HCT116 (cell line): ENCODE data around the gene NAA16. TPM values are rescaled to one million over a fixed set of nuclear protein-coding genes. Genes with fewer than 3 reads are reported as not detected.

ENCODE experiments used
- ATAC-seq: fragments of 200-7000 bp; cut with Tn5 transposase; 2 replicates; pipeline ENCODE4 v1.9.1; 2020; ENCODE audit warnings: mild to moderate bottlenecking, moderate library complexity
- BruUV-seq: library from RNA; stranded (reverse); fragments of 400-500 nt; replicated peaks from 2 replicates; lab custom pipeline; 2021; lab: Mats Ljungman, UMichigan
- CTCF ChIA-PET: fragments of 300-600 bp; sonication (Branson Sonifier 250); formaldehyde crosslinking; loops from one replicate; lab custom pipeline; 2021; ENCODE audit warnings: antibody characterized with exemption; lab: Charles Lee
- POLR2A ChIA-PET: fragments of 300-600, 350-600 bp; sonication (Branson Sonifier 250); formaldehyde crosslinking; loops from one replicate; lab custom pipeline; 2021; ENCODE audit warnings: antibody characterized with exemption; lab: Charles Lee
- RAD21 ChIA-PET, 2 experiments: fragments of 300-600 bp; sonication (Branson Sonifier 250); formaldehyde crosslinking; loops; one replicate each; lab custom pipeline; 2023; ENCODE audit warnings: low total read pairs in 2 of 2; ENCODE audit not compliant: uncharacterized antibody in 2 of 2, unreplicated experiment in 2 of 2, low non-redundant PET in 1 of 2; lab: Charles Lee
- DNase-seq: peaks from one replicate; pipeline ENCODE4 v3.0.0-alpha.2; 2010; ENCODE audit warnings: low read depth, low spot score
- H2AFZ ChIP-seq: fragments of 200-600 bp; shearing (Covaris generic), sonication (generic); 2 replicates; pipeline ENCODE4 v1.6.1; 2017; ENCODE audit warnings: low read depth, mixed run types, mixed read lengths, antibody characterized with exemption, low read length; ENCODE audit not compliant: poor library complexity, severe bottlenecking
- H3K27ac ChIP-seq: 2 replicates; pipeline ENCODE4 v1.5.1; 2012; ENCODE audit warnings: low read depth, low read length
- H3K27me3 ChIP-seq: fragments of 200-600 bp; sonication (generic); 2 replicates; pipeline ENCODE4 v1.6.1; 2016; ENCODE audit warnings: mixed run types, low read length, mixed read lengths; ENCODE audit not compliant: insufficient read depth
- H3K36me3 ChIP-seq, 2 experiments: fragments of 200-500 bp in 1 of 2; fragments of 200-600 bp in 1 of 2; sonication (Bioruptor generic) in 1 of 2; sonication (generic) in 1 of 2; 2 replicates each; pipeline versions ENCODE4 v1.5.1 to v1.6.1; 2014 to 2016; ENCODE audit warnings: low read length in 2 of 2, inconsistent platforms in 1 of 2, mixed read lengths in 1 of 2, mixed run types in 1 of 2; ENCODE audit not compliant: insufficient read depth in 2 of 2, control insufficient read depth in 1 of 2
- H3K4me1 ChIP-seq, 2 experiments: fragments of 200-600 bp in 1 of 2; sonication (generic) in 1 of 2; 2 replicates each; pipeline versions ENCODE4 v1.5.1 to v1.6.1; 2012 to 2017; ENCODE audit warnings: low read length in 2 of 2, inconsistent platforms in 1 of 2, mild to moderate bottlenecking in 1 of 2, mixed read lengths in 1 of 2, mixed run types in 1 of 2, moderate library complexity in 1 of 2; ENCODE audit not compliant: insufficient read depth in 2 of 2, control insufficient read depth in 1 of 2
- H3K4me2 ChIP-seq: fragments of 200-600 bp; sonication (generic); 2 replicates; pipeline ENCODE4 v1.6.1; 2017; ENCODE audit warnings: mixed run types, low read length, mixed read lengths
- H3K4me3 ChIP-seq, 2 experiments: fragments of 200-600 bp in 1 of 2; sonication (generic) in 1 of 2; replicated peaks in 1 of 2; 2 replicates each; pipeline ENCODE4 v1.5.1; 2011 to 2016; ENCODE audit warnings: low read length in 2 of 2, control low read depth in 1 of 2, low read depth in 1 of 2, mild to moderate bottlenecking in 1 of 2, mixed read lengths in 1 of 2, mixed run types in 1 of 2
- H3K79me2 ChIP-seq: fragments of 200-600 bp; sonication (generic); 2 replicates; pipeline ENCODE4 v1.6.1; 2017; ENCODE audit warnings: mild to moderate bottlenecking, mixed run types, low read length, moderate library complexity, mixed read lengths; ENCODE audit not compliant: insufficient read depth
- H3K9ac ChIP-seq: fragments of 200-600 bp; sonication (generic); 2 replicates; pipeline ENCODE4 v1.6.1; 2016; ENCODE audit warnings: low read length, mixed read lengths
- H3K9me2 ChIP-seq: fragments of 200-600 bp; sonication (generic), shearing (Covaris generic); 2 replicates; pipeline ENCODE4 v1.6.1; 2017; ENCODE audit warnings: mixed run types, mild to moderate bottlenecking, moderate library complexity; ENCODE audit not compliant: insufficient read depth
- H3K9me3 ChIP-seq, 2 experiments: fragments of 200-500 bp in 1 of 2; fragments of 200-600 bp in 1 of 2; sonication (Bioruptor generic) in 1 of 2; sonication (generic) in 1 of 2; 2 replicates each; pipeline ENCODE4 v1.6.1; 2014 to 2017; ENCODE audit warnings: low read length in 2 of 2, mixed read lengths in 2 of 2, inconsistent platforms in 1 of 2, low read depth in 1 of 2, mild to moderate bottlenecking in 1 of 2, mixed run types in 1 of 2, moderate library complexity in 1 of 2; ENCODE audit not compliant: control insufficient read depth in 1 of 2, insufficient read depth in 1 of 2
- H4K20me1 ChIP-seq: fragments of 200-600 bp; sonication (generic), shearing (Covaris generic); 2 replicates; pipeline ENCODE4 v1.6.1; 2017; ENCODE audit warnings: mixed run types, mild to moderate bottlenecking, moderate library complexity; ENCODE audit not compliant: insufficient read depth
- ATF3 ChIP-seq: IDR thresholded peaks from 2 replicates; pipeline ENCODE4 v1.6.1; 2012
- CEBPB ChIP-seq: IDR thresholded peaks from 2 replicates; pipeline ENCODE4 v1.6.1; 2012; ENCODE audit warnings: low read depth
- CTCF ChIP-seq, 3 experiments: fragments of 200-600 bp in 1 of 3; sonication (generic) in 1 of 3; IDR thresholded peaks in 2 of 3; conservative IDR thresholded peaks in 1 of 3; 2 replicates each; pipeline ENCODE4 v1.5.1; 2012 to 2017; ENCODE audit warnings: low read depth in 2 of 3, low read length in 2 of 3, antibody characterized with exemption in 1 of 3, borderline replicate concordance in 1 of 3, control low read depth in 1 of 3, mild to moderate bottlenecking in 1 of 3, mixed read lengths in 1 of 3, mixed run types in 1 of 3, moderate library complexity in 1 of 3; ENCODE audit not compliant: insufficient read depth in 1 of 3
- EGR1 ChIP-seq: IDR thresholded peaks from 2 replicates; pipeline ENCODE4 v1.6.1; 2012; ENCODE audit warnings: low read depth
- EZH2 ChIP-seq: fragments of 200-600 bp; sonication (generic); IDR thresholded peaks from 2 replicates; pipeline ENCODE4 v1.6.1; 2017; ENCODE audit warnings: antibody characterized with exemption, mixed run types
- FOSL1 ChIP-seq: IDR thresholded peaks from 2 replicates; pipeline ENCODE4 v1.6.1; 2012; ENCODE audit warnings: low read depth
- MAX ChIP-seq: IDR thresholded peaks from 2 replicates; pipeline ENCODE4 v1.6.1; 2012
- RAD21 ChIP-seq: IDR thresholded peaks from 2 replicates; pipeline ENCODE4 v1.6.1; 2012; ENCODE audit warnings: low read depth, mild to moderate bottlenecking
- REST ChIP-seq: IDR thresholded peaks from 2 replicates; pipeline ENCODE4 v1.6.1; 2012; ENCODE audit warnings: low read depth
- SIN3A ChIP-seq: IDR thresholded peaks from 2 replicates; pipeline ENCODE4 v1.6.1; 2012; ENCODE audit warnings: low read depth
- SP1 ChIP-seq: IDR thresholded peaks from 2 replicates; pipeline ENCODE4 v1.6.1; 2012; ENCODE audit warnings: low read depth
- SRF ChIP-seq: IDR thresholded peaks from 2 replicates; pipeline ENCODE4 v1.6.1; 2012; ENCODE audit warnings: low read depth
- ZFX ChIP-seq: fragments of 450-650 bp; IDR thresholded peaks from 2 replicates; pipeline ENCODE4 v1.6.1; 2017
- ZNF274 ChIP-seq: fragments of 200-500 bp; sonication (Bioruptor generic); IDR thresholded peaks from 2 replicates; pipeline ENCODE4 v1.6.1; 2014; ENCODE audit warnings: mild to moderate bottlenecking, low read depth, low read length, inconsistent platforms
- intact Hi-C: fragments of 100-400 bp; cut with micrococcal nuclease; formaldehyde crosslinking; loops from 2 replicates; pipeline ENCODE4 v1.10.0; 2022
- total RNA-seq: library from RNA; stranded (reverse); gene quantifications from one replicate; pipeline ENCODE4 v1.2.1, GENCODE V29; 2021; ENCODE audit not compliant: unreplicated experiment

The NAA16 gene
- total RNA-seq, 1 experiment from 2014 or later = 19.1 TPM

GRCh38 chr13:41296879-41297646, 14.0 kb upstream of the NAA16 start:
- ChIA-PET CTCF (no interaction called here), POLR2A (no interaction called here)
- no peak for ATAC-seq

More at GRCh38 chr13:41296879-41297646, 14.0 kb upstream of the NAA16 start:
- H3K4me1 ChIP-seq = no peaks in the 10 kb centered on the region
- TF ChIP-seq ZFX (no peak), MAX (no peak), CTCF (IDR thresholded peaks at IDR 0.05 in 2 of 3, conservative IDR thresholded peaks at IDR 0.05 in 1 of 3; ENCODE audit: borderline replicate concordance in 1 of 3, insufficient read depth in 1 of 3, low read depth in 2 of 3, low read length in 2 of 3) (no peak), SP1 (no peak), ATF3 (no peak), REST (no peak), EZH2 (no peak), EGR1 (no peak), FOSL1 (no peak), SIN3A (no peak), CEBPB (no peak), SRF (no peak), ZNF274 (no peak), RAD21 (no peak)
- no peak overlapping the region for H3K4me2 ChIP-seq
- no peak overlapping the region for H3K27ac ChIP-seq
- no peaks in the 10 kb centered on the region for H3K9me2 ChIP-seq
- DNase-seq = no peak
- H3K4me3 ChIP-seq = no peak overlapping the region
- H3K9me3 ChIP-seq = no peaks in the 10 kb centered on the region
- RAD21 ChIA-PET = no interaction called here
- no peaks in the 10 kb centered on the region for H3K36me3 ChIP-seq
- H3K79me2 ChIP-seq = no peaks in the 10 kb centered on the region
- H3K9ac ChIP-seq = no peak overlapping the region
- no TSS peak for BruUV-seq
- intact Hi-C loops = no loop called here
- H4K20me1 ChIP-seq = no peaks in the 10 kb centered on the region
- H3K27me3 ChIP-seq = no peaks in the 10 kb centered on the region
- no peak overlapping the region for H2AFZ ChIP-seq
